HPDE6-E6E7 (cell line): Measurements from ENCODE around the gene HNRNPA3.
A peak's percentile ranks its signal among the peaks of the same experiment; 100 is the strongest.
"Not testable (repeated sequence)": the region's sequence is repeated elsewhere in the genome, so short reads cannot be mapped to it uniquely, and the experiment has no call there.

Experiments used
- DNase-seq: peaks from one replicate; pipeline ENCODE4 v3.0.0; 2011; ENCODE audit warnings: missing footprints; ENCODE audit errors: extremely low spot score

HNRNPA3 gene

GRCh38 chr2:177212106-177212890 lies at the start of gene HNRNPA3:
Gene HNRNPA3 (plus strand): TSS chr2:177212794. CDS start chr2:177212800, 6 bp downstream.
- DNase-seq = peak; percentile 96

DNA sequence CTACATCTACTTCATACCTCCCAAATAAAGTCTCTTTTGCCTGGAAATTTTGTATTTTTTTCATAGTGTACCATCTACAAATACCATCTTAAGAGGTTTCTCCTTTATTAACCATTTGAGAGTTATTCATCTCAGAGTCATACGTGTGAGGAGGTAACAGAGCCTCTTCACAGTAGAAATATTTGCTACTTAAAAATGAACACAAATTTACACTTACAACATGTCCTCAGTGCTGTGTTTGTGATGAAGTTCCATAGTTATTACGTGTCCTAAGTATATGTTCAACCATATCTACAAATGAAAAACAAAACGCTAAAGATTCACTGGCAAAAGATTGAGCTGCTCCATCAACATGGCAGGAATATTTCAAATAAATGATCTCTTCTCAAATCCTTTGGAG lies 48.5 kb upstream of the HNRNPA3 start:
- DNase-seq = no peak

DNA sequence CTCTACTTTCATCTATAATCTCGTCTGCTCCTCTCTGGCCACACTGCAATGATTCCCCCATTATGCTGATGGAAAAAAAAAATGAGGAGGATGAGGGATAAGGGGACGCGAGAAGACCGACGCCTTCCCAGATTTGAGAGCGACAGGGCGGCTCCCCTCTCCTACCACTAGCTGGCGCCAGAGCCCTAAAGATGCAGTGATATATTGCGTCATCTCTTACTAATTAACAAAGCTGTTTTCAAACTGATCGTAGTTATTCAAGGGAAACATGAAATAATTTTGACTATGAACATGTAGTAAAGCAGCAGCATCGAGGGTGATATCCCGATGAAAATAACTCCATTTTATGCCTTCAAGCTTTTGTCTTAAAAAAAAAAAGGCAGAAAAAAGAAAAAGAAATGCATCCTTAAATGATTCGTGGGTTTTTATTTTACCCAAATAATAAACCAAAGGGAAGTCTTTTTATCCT lies 48.0 kb upstream of the HNRNPA3 start:
- no peak for DNase-seq

- DNase-seq = no peak
Observed at GRCh38 chr2:177165061-177165583, 47.5 kb upstream of the HNRNPA3 start.

- no peak for DNase-seq
Observed at GRCh38 chr2:177165721-177166711, 46.6 kb upstream of the HNRNPA3 start.

GRCh38 chr2:177169810-177170514 lies 42.6 kb upstream of the HNRNPA3 start:
- DNase-seq = peak; percentile 89

DNA sequence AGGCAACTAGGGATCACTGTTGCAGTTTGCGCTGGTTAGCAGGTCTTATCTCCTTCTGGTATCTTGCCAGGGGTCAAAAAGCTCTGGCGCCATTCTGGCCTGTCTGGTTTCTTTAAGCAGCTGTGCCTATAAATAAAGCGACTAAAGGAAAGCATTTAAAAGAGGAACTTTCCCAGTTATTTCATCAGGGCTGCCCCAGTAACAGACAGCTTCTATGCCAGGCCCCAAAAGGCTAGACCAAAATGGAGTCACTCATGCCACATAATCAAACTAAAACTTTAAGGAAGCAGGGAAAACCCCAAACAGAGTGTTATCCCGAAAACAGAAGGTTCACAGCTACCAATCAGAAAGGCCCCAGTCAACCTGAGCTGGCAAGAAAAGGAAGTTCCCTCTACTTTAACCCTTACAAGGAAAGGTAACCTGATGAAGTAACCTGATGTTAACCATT lies 41.2 kb upstream of the HNRNPA3 start:
- no peak for DNase-seq

DNA sequence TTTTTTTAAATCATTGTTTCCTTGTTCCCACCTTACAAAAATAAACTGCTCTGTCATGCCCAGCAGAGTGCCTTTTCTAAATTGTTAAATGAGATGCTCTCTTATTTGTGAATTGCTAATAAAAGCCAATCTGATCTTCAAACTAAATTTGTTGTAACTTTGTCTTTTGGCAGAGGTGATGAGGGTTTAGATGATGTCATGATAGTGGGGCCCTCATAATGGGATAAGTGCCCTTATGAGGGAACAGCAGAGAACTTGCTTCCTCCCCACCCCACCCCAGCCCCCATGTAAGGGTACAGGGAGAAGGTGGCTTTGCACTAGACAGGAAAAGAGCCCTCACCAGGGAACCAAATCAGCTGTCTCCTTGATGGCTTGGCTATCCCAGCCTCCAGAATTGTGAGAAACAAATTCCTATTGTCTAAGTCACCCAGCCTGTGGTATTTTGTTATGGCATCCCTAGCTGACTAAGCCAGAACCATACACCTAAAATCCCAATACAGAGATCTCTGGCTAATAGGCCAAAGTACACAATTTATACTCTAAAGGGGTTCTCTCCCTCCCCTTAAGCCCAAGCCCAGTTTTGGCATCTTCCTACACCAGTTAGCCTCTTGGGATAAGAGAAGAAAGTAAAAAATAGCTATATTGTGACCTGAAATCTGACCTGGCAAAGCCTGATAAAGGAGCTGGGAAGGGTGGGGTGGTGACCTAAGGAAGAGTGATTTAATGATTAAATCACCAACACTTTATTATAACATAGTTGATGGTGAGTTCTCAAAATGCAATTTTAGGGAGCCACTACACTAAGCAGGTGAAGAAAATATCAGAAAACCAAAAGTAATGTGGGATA lies 40.3 kb upstream of the HNRNPA3 start:
- DNase-seq = peak; percentile 46

GRCh38 chr2:177174486-177174885 lies 38.1 kb upstream of the HNRNPA3 start:
- DNase-seq = no peak

- DNase-seq = no peak
Observed at GRCh38 chr2:177175917-177176668, 36.5 kb upstream of the HNRNPA3 start.

DNA sequence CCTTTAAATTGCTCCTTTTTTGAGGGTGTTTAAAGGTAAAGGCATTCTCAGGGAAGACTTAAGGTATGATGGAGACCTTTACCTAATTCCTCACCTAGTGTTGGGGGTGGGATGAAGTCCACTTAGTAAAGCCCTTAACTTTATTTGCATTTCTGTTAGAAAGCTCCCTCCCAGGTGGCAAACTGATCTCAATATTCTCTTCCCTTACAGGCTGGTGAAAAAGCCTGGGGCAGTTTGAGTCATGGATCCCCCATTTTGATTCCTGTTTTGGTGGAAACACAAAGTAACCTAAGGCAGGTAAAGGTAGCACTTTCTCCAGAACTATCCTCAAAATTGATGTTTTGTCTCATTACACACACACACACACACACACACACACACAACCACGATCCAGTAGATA lies 33.8 kb upstream of the HNRNPA3 start:
- DNase-seq = no peak

DNA sequence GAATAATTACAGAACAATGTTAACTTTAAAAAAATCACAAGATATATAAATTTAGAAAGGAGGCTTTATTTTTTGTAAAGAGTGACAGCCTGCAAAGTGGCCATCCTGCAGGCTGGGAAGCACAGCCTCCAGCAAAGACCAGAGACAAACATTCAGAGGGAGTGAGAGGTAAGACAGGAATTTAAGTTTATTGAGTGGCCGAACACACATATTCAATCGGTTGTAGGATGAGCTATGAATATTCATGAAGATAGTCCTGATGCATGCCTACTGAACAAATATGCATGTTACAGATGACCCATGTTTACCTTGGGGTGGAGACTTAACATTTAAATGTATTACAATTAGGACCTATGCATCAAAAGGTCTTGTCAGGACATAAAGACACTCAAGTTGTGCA lies 33.4 kb upstream of the HNRNPA3 start:
- no peak for DNase-seq

- not testable (repeated sequence) for DNase-seq
Observed at GRCh38 chr2:177179671-177180070, 32.9 kb upstream of the HNRNPA3 start.

GRCh38 chr2:177180269-177181000 lies 32.2 kb upstream of the HNRNPA3 start:
- no peak for DNase-seq

GRCh38 chr2:177183860-177184259 lies 28.7 kb upstream of the HNRNPA3 start:
- DNase-seq = no peak

DNA sequence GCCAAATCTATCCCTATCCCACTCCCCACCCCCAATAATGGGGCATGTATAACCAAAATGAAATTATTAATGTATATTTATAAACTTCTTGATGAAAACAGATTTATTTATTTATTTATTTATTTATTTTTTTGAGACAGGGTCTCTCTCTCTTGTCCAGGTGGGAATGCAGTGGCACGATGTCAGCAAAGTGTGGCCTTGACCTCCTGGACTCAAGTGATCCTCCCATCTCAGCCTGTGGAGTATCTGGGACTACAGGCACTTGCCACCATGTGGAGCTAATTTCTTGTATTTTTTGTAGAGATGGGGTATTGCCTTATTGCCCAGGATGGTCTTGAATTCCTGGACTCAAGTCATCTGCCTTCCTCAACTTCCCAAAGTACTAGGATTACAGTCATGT lies 28.0 kb upstream of the HNRNPA3 start:
- DNase-seq = no peak

GRCh38 chr2:177186038-177186437 lies 26.6 kb upstream of the HNRNPA3 start:
- DNase-seq = not testable (repeated sequence)

- DNase-seq = no peak
Observed at GRCh38 chr2:177187631-177188312, 24.8 kb upstream of the HNRNPA3 start.
